ENCODE measurements around the gene GDF7. TPM values are rescaled to one million over a fixed set of nuclear protein-coding genes. Genes with fewer than 3 reads are reported as not detected.
A peak's percentile ranks its signal among the peaks of the same experiment; 100 is the strongest.

Gene GDF7
- total and polyA plus RNA-seq, 8 donors = 0.15 to 0.42 (median 0.30) TPM

- DNase-seq = peak in 1 of 4 donors; percentile 39
- no peak for ATAC-seq
- Histone ChIP-seq H3K27me3 (no peaks in the 10 kb centered on the region), H3K36me3 (peaks cover 0 to 41% of the 10 kb centered on the region in 2 donors), H3K27ac (no peak overlapping the region), H3K4me3 (no peak overlapping the region), H3K4me1 (peaks cover 18 to 39% of the 10 kb centered on the region in 2 donors), H3K9me3 (no peaks in the 10 kb centered on the region)
- intact Hi-C loops (cut with DNase I) = no loop called here
- no peak for TF ChIP-seq CTCF (IDR thresholded peaks at IDR 0.05)
These were observed 19.2 kb upstream of the GDF7 start for GRCh38 chr2:20647738-20648137.

DNA sequence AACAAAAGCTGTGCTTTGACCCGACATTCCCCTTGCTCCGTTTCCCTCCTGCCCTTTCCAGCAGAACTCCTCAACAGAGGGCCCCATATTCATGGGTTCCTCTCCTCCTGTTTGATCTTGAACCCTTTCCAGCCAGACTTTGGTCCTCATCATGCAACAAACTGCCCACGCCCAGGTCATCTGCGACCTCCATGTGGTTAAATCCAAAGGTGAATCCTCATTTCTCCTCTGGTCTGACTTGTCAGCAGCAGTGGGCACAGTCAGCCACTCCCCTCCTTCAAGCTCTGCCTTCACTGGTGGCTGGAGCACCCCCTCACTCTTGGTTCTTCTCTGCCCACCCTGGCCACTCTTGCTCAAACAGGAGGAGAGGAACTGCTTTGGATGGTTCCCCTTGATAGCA lies 18.7 kb upstream of the GDF7 start:
- intact Hi-C loops (cut with DNase I) = no loop called here
- Histone ChIP-seq H3K9me3 (no peaks in the 10 kb centered on the region), H3K27ac (no peak overlapping the region), H3K36me3 (peaks cover 0 to 37% of the 10 kb centered on the region in 2 donors), H3K27me3 (no peaks in the 10 kb centered on the region), H3K4me1 (peaks cover 18 to 36% of the 10 kb centered on the region in 2 donors), H3K4me3 (no peak overlapping the region)
- ATAC-seq (no peak), DNase-seq (peak in 1 of 4 donors; percentile 33)
- no peak for TF ChIP-seq CTCF (IDR thresholded peaks at IDR 0.05)

- H3K4me3 ChIP-seq = no peak overlapping the region
These were observed 18.1 kb upstream of the GDF7 start for GRCh38 chr2:20648831-20649230.

DNA sequence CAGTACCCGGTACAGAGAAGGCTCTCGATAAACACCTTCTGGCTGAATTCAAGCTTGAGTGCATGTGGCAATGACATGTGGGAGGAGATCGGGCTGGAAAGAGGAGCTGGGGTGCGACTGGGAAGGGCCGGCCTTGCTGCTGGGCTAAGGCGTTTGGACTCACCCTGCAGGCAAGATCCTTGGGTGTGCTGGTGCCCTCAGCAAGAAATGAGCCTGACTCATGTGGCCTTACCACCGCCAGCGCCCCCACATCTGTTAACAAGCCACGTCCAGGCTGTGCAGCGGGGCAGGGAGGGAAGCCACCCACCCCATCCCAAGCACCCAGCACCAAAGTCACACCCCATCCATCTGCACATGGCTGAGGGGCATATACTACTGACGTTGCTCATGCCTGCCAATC lies 17.4 kb upstream of the GDF7 start:
- no peak for TF ChIP-seq CTCF (IDR thresholded peaks at IDR 0.05)
- Histone ChIP-seq H3K4me3 (peak overlapping the region in 1 of 2 donors; percentile 94), H3K27ac (no peak overlapping the region), H3K9me3 (no peaks in the 10 kb centered on the region), H3K4me1 (peaks cover 18 to 36% of the 10 kb centered on the region in 2 donors), H3K36me3 (peaks cover 0 to 24% of the 10 kb centered on the region in 2 donors), H3K27me3 (no peaks in the 10 kb centered on the region)
- ATAC-seq = no peak
- peak in 1 of 4 donors; percentile 65 for DNase-seq
- intact Hi-C loops (cut with DNase I) = no loop called here

More at GRCh38 chr2:20648831-20649230, 18.1 kb upstream of the GDF7 start:
- Histone ChIP-seq H3K27me3 (no peaks in the 10 kb centered on the region), H3K4me1 (peaks cover 18 to 36% of the 10 kb centered on the region in 2 donors), H3K36me3 (peaks cover 0 to 31% of the 10 kb centered on the region in 2 donors), H3K27ac (no peak overlapping the region), H3K9me3 (no peaks in the 10 kb centered on the region)
- ATAC-seq (no peak), DNase-seq (peak in 1 of 4 donors; percentile 42)
- TF ChIP-seq CTCF (IDR thresholded peaks at IDR 0.05) = no peak
- intact Hi-C loops (cut with DNase I) = no loop called here

DNA sequence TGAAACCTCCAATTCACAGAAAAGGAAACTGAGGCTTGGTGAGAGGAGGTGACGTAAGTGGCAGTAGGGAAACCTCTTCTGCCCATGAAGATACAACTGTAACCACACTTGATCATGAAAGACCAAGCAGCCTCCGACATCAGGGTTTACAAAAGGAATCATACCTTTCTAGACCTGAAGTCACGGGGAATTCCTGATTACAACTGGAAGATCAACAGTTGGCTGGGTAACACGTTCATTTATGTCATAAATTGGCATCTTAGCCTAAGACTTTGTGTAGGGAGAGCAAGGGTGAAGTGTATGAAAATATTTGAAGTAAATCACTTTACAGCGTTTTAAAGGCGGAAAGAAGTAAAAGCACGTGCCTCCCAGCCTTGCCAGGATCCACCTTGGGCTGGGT lies 17.0 kb upstream of the GDF7 start:
- Histone ChIP-seq H3K36me3 (peaks cover 0 to 20% of the 10 kb centered on the region in 2 donors), H3K4me1 (peaks cover 18 to 36% of the 10 kb centered on the region in 2 donors), H3K27me3 (no peaks in the 10 kb centered on the region), H3K9me3 (no peaks in the 10 kb centered on the region), H3K4me3 (peak overlapping the region; percentile 90 to 94), H3K27ac (peak overlapping the region; percentile 90 to 96)
- ATAC-seq = no peak
- intact Hi-C loops (cut with DNase I) = no loop called here
- no peak for DNase-seq
- no peak for TF ChIP-seq CTCF (IDR thresholded peaks at IDR 0.05)

Data from left lung (tissue), 10 donors.